Mononuclear cell (primary cell): Measurements from ENCODE around the gene CD55. TPM values are rescaled to one million over a fixed set of nuclear protein-coding genes. Genes with fewer than 3 reads are reported as not detected.

ENCODE experiments used
- H3K27me3 ChIP-seq: 2 replicates; pipeline ENCODE4 v1.6.0; 2011; ENCODE audit warnings: low read length, control low read depth; ENCODE audit not compliant: insufficient read depth
- H3K4me1 ChIP-seq: 2 replicates; pipeline ENCODE4 v1.5.1; 2011; ENCODE audit warnings: mild to moderate bottlenecking, low read length, control low read depth; ENCODE audit not compliant: insufficient read depth
- H3K4me3 ChIP-seq: 2 replicates; pipeline ENCODE4 v1.5.1; 2011; ENCODE audit warnings: mild to moderate bottlenecking, low read length, moderate library complexity
- H3K9me3 ChIP-seq: 2 replicates; pipeline ENCODE4 v1.5.1; 2011; ENCODE audit warnings: low read depth, mild to moderate bottlenecking, control low read depth, low read length
- total RNA-seq: library from RNA; depleted of rRNA; stranded (reverse); fragments of >200 nt; gene quantifications from one replicate; pipeline ENCODE4 v1.2.3, GENCODE V29; 2012

Gene CD55
- total RNA-seq, 1 donor = 202 TPM

DNA sequence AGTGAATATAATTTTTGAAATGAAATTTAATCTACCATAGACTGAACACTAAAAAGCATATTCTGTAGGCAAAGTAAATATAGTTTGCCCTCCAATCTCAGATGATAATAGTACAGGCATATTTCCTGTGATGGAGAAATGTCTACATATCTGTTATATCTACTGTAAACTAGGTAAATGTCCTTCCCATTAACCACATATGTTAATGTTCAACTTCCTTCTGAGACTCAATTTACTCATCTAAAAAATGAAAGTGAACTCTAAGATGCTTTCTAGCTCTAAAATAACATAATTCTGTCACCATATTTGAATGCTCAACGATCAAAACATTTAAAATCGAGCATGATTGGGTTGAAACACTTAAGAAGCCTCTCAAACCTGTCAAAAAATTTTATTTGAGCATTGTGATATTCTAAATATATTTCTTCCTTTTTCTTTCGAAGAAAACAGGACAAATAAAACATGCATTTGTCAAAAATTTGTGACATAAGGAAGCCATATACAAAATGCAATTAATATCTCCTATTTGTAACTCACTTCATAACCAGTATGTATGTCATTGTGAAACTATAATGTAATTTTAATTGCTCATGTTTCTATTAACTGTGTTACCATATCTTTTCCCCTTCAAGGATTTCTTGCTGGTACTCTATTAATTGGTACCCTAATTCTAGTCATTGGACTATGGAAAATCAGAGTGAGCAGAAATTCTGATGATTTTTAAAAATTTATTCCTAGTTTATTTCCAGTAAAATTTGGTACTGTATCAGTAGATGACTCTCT, 34.2 kb downstream of the CD55 start:
- no peaks in the 10 kb centered on the region for H3K27me3 ChIP-seq
- no peaks in the 10 kb centered on the region for H3K4me1 ChIP-seq
- no peak overlapping the region for H3K4me3 ChIP-seq
- H3K9me3 ChIP-seq = no peaks in the 10 kb centered on the region

DNA sequence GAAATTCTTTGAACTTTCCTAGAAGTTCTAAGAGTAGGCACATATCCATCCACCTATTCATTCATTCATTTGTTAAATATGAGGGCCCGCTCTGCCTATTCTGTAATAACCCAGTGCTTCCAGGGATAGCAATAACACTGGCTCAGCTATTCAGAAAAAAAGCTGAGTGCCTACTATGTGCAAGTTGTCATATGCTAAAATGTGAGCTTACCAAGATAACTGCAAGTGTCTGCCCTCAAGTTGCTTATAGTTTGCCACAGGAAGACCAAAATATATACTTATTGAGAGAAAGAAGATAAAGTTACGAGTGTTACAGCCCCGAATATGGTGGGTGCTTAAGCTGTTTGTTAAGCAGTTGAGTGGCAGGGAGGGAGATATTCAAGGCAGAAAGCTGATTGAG, 39.6 kb downstream of the CD55 start:
- no peaks in the 10 kb centered on the region for H3K27me3 ChIP-seq
- H3K4me1 ChIP-seq = no peaks in the 10 kb centered on the region
- H3K4me3 ChIP-seq = no peak overlapping the region
- H3K9me3 ChIP-seq = no peaks in the 10 kb centered on the region

DNA sequence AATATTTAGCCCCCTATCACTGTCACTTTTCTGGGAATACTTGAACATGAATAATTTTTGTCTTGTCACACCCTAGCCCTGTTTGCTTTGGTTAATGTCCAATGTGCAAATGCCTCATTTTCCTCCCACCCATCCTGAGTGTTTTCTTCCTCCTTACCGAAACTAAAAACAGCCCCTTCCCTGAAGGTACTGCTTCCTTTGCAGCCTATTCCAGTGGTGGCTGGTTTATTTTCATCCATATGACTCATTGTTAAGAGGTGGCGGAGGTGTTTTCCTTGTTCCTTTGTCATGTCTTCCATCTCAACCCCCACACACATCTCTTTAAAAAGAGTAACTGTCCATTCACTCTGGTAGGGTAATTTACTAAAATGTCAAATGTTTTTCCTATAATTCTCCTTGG, 40.4 kb downstream of the CD55 start:
- Histone ChIP-seq H3K4me3 (no peak overlapping the region), H3K27me3 (no peaks in the 10 kb centered on the region), H3K9me3 (no peaks in the 10 kb centered on the region), H3K4me1 (no peaks in the 10 kb centered on the region)

DNA sequence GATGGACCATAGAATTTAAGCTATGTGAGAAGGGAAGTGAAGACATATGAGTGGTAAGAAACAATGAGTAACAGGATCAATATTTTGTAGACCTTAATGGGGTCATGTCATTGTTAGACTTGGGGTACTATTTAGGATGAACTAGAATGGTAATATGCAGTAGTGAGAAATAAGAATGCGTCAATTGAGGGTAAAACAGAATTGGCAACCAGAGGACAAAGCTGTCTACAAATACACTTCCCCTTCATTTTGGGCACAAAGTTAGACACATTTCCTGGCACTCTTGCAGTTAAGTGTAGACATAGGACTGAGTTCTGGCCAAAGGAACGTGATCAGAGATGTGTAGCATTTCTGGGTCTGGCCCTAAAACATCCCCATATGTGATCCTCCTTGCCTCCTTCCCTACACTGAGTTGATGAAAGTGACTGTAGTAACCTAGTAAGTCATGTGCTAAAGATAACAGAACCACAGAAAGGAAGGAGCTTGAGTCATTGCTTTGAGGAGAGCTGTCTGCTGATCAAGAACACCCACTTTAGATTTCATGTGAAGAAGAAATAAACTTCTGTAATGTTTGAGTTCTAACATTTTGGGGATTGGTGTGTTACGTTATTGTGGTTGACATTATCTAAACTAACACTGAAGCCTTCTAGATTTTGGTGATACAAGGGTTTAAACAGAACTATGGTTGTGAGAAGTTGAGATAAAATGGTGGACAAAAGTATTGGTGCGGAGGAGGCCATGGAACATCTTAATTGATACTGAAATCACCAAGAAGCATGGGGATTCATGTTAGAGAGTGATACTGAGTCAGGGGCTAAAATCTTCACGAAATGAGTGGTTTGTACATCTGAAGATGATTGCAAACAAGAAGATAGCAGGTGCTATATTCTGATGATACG, 41.7 kb downstream of the CD55 start:
- H3K4me3 ChIP-seq = no peak overlapping the region
- no peaks in the 10 kb centered on the region for H3K27me3 ChIP-seq
- no peaks in the 10 kb centered on the region for H3K4me1 ChIP-seq
- H3K9me3 ChIP-seq = no peaks in the 10 kb centered on the region

DNA sequence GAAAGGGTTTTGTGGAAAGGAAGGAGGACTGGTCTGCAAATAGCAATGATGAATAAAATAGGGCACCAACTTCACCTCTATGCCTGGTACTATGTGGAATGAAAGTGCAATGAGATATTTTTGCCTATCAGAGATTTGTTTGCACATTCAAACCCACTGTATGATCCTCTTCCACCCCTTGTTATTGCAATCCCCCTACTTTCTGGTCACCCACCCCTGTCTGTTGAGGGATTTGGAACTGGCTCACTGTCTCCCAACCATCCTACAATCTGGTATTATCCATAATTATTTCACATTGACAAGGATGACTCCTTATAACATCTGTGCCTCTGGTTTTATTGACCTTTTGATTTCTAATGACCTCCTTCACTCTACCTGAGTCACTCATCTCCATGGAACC, 42.4 kb downstream of the CD55 start:
- H3K4me1 ChIP-seq = no peaks in the 10 kb centered on the region
- H3K9me3 ChIP-seq = no peaks in the 10 kb centered on the region
- H3K27me3 ChIP-seq = no peaks in the 10 kb centered on the region
- H3K4me3 ChIP-seq = no peak overlapping the region

DNA sequence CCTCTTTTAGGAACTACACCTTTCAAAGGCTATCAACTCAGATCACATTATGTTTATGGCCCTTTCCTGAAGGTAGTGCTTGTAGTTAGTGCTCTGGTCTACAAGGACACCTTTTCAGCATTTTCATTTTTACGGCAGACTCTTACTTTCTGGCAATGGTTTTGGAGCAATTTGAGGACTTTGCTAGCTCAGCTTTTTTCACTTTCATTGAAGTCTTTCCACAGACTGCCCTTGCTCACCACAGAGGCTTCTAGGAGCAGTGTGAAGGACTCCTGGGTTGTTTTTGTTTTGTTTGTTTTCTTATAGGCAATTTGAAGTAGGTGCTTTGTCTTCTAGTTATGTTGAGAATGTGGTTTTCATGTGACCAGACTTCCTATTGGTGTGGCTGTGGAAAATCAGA, 43.1 kb downstream of the CD55 start:
- no peaks in the 10 kb centered on the region for H3K27me3 ChIP-seq
- no peaks in the 10 kb centered on the region for H3K9me3 ChIP-seq
- H3K4me3 ChIP-seq = no peak overlapping the region
- H3K4me1 ChIP-seq = no peaks in the 10 kb centered on the region

DNA sequence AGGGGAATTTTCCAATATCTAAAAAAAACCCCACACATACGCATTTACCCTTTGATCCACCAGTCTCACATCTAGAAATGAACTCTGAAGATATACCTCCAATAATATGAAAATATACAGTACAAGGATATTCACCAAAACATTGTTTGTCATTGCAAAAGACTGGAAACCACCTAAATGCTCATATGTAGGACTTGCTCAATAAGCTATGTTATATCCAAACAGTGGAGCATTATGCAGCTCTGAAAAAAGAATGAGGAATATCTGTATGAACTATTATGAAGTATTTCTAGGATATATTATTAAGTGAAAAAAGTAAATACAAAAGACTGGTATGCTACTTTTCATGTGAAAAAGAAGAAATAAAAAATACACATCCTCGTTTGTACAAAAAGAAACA, 43.6 kb downstream of the CD55 start:
- H3K27me3 ChIP-seq = no peaks in the 10 kb centered on the region
- no peaks in the 10 kb centered on the region for H3K9me3 ChIP-seq
- H3K4me3 ChIP-seq = no peak overlapping the region
- no peaks in the 10 kb centered on the region for H3K4me1 ChIP-seq

DNA sequence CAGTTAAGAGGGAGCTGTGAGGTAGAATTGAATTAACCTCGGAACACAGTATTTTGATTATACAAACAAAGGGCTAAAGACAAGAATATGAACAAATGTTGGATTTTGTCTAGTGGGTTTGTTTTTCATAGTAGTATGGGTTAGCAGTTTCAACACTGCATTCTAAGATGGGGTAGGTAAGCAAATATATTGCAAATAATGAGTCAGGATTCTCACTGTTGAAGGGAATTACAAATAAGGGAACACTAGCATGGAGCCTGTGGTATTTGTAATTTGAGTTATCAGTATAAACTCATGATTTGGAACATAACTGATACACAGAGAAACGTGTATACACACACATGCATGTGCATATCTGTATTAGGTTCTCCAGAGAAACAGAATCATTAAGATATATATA, 44.5 kb downstream of the CD55 start:
- Histone ChIP-seq H3K4me3 (no peak overlapping the region), H3K9me3 (no peaks in the 10 kb centered on the region), H3K27me3 (no peaks in the 10 kb centered on the region), H3K4me1 (no peaks in the 10 kb centered on the region)

DNA sequence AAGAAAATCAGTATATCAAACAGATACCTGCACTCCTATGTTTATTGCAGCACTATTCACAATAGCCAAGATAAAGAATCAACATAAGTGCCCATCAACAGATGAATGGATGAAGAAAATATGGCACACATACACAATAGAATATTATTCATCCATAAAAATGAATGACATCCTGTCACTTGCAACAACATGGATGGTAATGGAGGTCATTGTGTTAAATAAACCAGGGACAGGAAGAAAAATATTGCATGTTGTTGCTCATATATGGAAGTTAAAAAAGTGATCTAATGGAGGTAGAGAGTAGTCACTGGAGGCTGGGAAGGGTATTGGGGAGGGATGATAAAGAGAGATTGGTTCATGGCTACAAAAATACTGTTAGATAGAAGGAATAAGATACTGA, 67.2 kb downstream of the CD55 start:
- no peaks in the 10 kb centered on the region for H3K27me3 ChIP-seq
- H3K9me3 ChIP-seq = peaks cover 15% of the 10 kb centered on the region

DNA sequence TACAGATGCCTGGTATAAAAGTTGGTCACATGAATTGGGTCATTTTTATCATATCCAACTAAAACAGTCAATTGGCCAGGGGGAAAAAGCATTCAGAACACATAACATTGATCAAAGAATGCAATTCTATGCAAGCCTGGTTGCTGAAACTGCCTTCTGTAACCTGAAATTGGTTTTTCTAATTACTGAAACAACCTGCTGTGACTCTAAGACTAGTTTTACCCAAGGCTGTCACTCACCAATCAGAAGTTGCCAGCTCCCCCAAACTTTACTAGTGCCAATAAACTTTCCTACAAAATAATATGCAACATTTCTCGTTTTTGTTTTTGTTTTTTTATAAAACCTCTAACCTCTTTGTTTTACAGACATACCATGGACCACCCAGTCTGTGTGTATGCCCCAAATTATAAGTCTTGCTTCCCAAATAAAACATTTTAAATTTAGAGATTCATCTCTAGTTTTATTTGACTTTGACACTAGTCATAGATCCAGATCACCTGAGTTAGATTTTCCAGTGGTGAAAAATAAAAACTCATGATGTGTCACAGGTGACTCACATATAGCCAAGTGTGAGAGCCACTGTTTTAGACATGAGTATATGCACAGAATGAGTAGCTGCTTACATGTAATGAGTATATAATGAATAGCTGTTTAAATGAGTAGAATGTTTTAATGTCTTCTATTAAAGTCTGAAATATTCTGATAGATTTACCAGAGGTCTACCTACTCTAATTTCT, 68.4 kb downstream of the CD55 start:
- Histone ChIP-seq H3K27me3 (no peaks in the 10 kb centered on the region), H3K9me3 (peaks cover 7% of the 10 kb centered on the region), H3K4me1 (no peaks in the 10 kb centered on the region), H3K4me3 (no peak overlapping the region)

More for the DNA sequence above, 67.2 kb downstream of the CD55 start:
- H3K4me3 ChIP-seq = no peak overlapping the region
- H3K4me1 ChIP-seq = no peaks in the 10 kb centered on the region

DNA sequence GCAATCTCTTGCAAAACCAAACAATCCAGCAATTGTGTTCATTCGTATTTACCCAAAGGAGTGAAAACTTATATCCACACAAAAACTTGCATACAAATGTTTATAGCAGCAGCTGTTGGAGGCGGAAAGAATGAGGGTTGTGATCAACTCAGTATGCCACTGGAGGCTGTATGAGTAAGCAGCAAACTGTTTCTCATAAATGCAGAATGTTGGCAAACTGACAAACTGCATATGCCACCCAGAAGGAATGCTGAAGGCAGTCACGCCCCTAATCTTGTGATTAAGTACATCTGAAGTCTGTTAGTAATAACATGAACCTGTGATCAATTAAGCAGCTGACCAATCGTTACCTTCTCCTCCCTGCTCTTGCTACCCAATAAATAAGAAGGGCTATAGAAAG, 72.1 kb downstream of the CD55 start:
- Histone ChIP-seq H3K4me3 (no peak overlapping the region), H3K27me3 (no peaks in the 10 kb centered on the region), H3K9me3 (no peaks in the 10 kb centered on the region), H3K4me1 (no peaks in the 10 kb centered on the region)

DNA sequence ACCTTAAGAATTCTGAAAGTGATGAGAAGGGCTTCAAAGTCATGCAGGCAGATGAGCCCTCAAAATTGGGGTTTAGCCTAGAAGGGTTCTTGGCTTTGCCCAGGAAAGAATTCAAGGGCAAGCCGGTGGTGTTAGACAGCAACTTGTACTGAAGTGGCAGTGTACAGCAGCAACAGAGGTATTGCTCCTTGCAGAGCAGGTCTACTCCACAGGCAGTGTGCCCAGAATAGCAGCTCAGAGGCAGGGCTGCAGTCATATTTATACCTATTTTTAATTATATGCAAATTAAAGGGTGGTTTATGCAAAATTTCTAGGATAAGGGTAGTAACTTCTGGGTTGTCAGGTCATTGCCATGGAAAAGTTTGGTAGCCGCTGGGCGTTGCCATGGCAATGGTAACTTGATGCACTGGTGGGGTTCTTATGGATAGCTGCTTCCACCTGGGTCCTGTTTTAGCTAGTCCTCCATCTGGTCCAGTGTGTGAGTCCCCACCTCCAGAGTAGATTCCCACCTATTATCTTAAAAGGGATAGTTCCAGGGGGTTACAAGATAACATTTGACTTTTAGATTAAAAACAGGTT, 74.8 kb downstream of the CD55 start:
- no peaks in the 10 kb centered on the region for H3K4me1 ChIP-seq

DNA sequence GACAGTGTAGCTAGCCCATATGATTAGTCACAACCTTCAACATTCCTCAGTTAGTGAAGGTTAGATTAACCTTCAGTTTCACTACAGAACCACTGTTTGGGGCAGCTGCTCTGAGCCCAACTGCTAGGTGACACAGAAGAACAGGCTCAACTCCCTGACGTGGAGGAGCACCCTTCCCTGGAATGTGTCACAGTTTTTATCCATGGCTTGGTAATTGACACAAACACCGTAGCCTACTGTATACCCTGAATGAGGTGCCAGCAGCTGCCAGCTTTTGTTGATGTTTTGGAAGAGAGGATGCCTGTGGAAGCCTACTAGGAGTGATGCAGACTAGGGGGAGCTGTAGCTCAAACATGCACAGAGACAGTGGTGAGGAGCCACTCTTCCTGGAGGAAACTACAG, 76.0 kb downstream of the CD55 start:
- H3K9me3 ChIP-seq = no peaks in the 10 kb centered on the region
- H3K27me3 ChIP-seq = no peaks in the 10 kb centered on the region
- no peaks in the 10 kb centered on the region for H3K4me1 ChIP-seq
- H3K4me3 ChIP-seq = no peak overlapping the region

More for the DNA sequence above, 74.8 kb downstream of the CD55 start:
- H3K4me3 ChIP-seq = no peak overlapping the region
- H3K9me3 ChIP-seq = no peaks in the 10 kb centered on the region
- no peaks in the 10 kb centered on the region for H3K27me3 ChIP-seq

DNA sequence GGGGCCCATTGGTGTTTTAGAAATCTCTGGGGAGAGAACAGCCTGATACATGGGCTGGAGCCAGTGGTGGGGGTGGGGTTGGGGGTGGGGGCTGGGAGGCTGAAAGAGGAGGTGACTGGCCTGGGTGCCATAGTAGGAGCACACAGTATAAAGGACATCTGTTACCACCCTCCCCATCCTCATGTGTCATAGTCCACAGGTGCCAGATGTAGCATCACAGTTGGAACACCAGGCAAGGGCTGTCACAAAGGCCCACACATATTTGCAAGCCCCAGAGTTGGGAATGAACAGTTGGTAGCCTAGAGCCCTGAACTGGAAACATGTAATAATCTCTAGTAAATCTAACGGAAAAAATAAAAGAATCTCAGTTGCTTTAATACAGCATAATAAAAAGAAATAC, 77.5 kb downstream of the CD55 start:
- no peaks in the 10 kb centered on the region for H3K4me1 ChIP-seq
- no peaks in the 10 kb centered on the region for H3K9me3 ChIP-seq
- no peaks in the 10 kb centered on the region for H3K27me3 ChIP-seq
- H3K4me3 ChIP-seq = no peak overlapping the region

DNA sequence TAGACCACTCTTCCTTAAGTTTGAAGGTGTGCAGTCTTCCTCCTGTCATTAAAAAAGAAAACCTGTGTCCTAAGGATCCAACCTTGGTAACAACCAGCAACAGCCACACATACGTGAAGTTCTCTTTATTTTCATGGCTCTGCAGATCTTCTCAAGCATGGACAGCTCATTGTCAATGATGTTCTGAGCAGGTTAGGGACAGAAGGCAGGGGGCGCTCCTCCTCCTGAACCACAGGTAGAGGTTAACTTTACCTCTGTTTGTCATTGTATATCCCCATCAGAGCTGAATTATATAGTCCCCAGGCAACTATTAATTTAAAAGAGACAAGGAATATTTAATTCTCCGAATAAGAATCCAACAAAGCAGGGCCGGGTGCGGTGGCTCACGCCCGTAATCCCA, 80.1 kb downstream of the CD55 start:
- Histone ChIP-seq H3K4me1 (peaks cover 2% of the 10 kb centered on the region), H3K9me3 (no peaks in the 10 kb centered on the region), H3K4me3 (no peak overlapping the region), H3K27me3 (no peaks in the 10 kb centered on the region)
